K562 (cell line): Measurements from ENCODE around the gene KCNIP2. TPM values are rescaled to one million over a fixed set of nuclear protein-coding genes. Genes with fewer than 3 reads are reported as not detected.

Experiments used
- ATAC-seq: fragments of 200-7000 bp; cut with Tn5 transposase; 3 replicates; pipeline ENCODE4 v1.9.1; 2020; ENCODE audit warnings: moderate library complexity
- BruUV-seq: library from RNA; stranded (reverse); fragments of 400-500 nt; replicated peaks from 2 replicates; lab custom pipeline; 2021; lab: Mats Ljungman, UMichigan
- CTCF ChIA-PET: fragments of 300-600 bp; formaldehyde crosslinking; extraction: SDS; loops from one replicate; lab custom pipeline; 2021; ENCODE audit warnings: low intra/inter-chr PET ratio; lab: Yijun Ruan, JAX
- POLR2A ChIA-PET: fragments of 300-600, 350-650 bp; sonication (Branson Sonifier 250); formaldehyde crosslinking; extraction: SDS; loops from one replicate; lab custom pipeline; 2021; ENCODE audit warnings: antibody characterized with exemption, inconsistent platforms; lab: Yijun Ruan, JAX
- DNase-seq, 4 experiments: peaks; one replicate each; pipeline versions ENCODE4 v3.0.0 to v3.0.0-alpha.2; 2011 to 2018; ENCODE audit warnings: low spot score in 3 of 4, mixed read lengths in 3 of 4; ENCODE audit errors: extremely low read depth in 1 of 4
- FAIRE-seq: peaks from 2 replicates; lab custom pipeline; 2011; peaks lifted over from hg19 to GRCh38; lab: Jason Lieb, UNC
- H2AFZ ChIP-seq: 2 replicates; pipeline ENCODE4 v1.6.0; 2011; ENCODE audit warnings: low read depth, low read length, control low read depth, inconsistent platforms
- H3K27ac ChIP-seq: fragments of 200-600 bp; 3 replicates; pipeline ENCODE4 v1.8.0; 2011; ENCODE audit warnings: low read depth, mild to moderate bottlenecking, control low read depth, inconsistent platforms, low read length, moderate library complexity, mixed read lengths; ENCODE audit errors: extremely low read depth
- H3K27me3 ChIP-seq, 2 experiments: fragments of 300-600 bp in 1 of 2; 2 replicates in 1 of 2; 3 replicates in 1 of 2; pipeline versions ENCODE4 v1.6.0 to v1.8.0; 2011; ENCODE audit warnings: inconsistent platforms in 2 of 2, low read length in 2 of 2, mild to moderate bottlenecking in 1 of 2, mixed read lengths in 1 of 2, moderate library complexity in 1 of 2; ENCODE audit not compliant: control insufficient read depth in 2 of 2, insufficient read depth in 2 of 2
- H3K36me3 ChIP-seq: fragments of 300-600 bp; 3 replicates; pipeline ENCODE4 v1.8.0; 2011; ENCODE audit warnings: mild to moderate bottlenecking, low read length, inconsistent platforms; ENCODE audit not compliant: control insufficient read depth, insufficient read depth
- H3K4me1 ChIP-seq, 2 experiments: fragments of 200-600 bp in 1 of 2; replicated peaks in 1 of 2; 2 replicates in 1 of 2; 3 replicates in 1 of 2; pipeline versions ENCODE4 v1.5.1 to v1.8.0; 2011; ENCODE audit warnings: inconsistent platforms in 2 of 2, low read length in 2 of 2, mild to moderate bottlenecking in 1 of 2, mixed read lengths in 1 of 2, moderate library complexity in 1 of 2; ENCODE audit not compliant: control insufficient read depth in 2 of 2, insufficient read depth in 2 of 2
- H3K4me2 ChIP-seq: 2 replicates; pipeline ENCODE4 v1.6.1; 2011; ENCODE audit warnings: low read length, control low read depth, inconsistent platforms, mixed read lengths; ENCODE audit not compliant: insufficient read depth
- H3K4me3 ChIP-seq: fragments of 200-600 bp; sonication (generic), shearing (Covaris generic); 2 replicates; pipeline ENCODE4 v1.5.1; 2016; ENCODE audit warnings: control low read depth, inconsistent platforms
- H3K79me2 ChIP-seq: fragments of 200-600 bp; 3 replicates; pipeline ENCODE4 v1.8.0; 2011; ENCODE audit warnings: low read length, inconsistent platforms; ENCODE audit not compliant: control insufficient read depth, insufficient read depth
- H3K9ac ChIP-seq, 2 experiments: 2 replicates each; pipeline versions ENCODE4 v1.6.0 to v1.6.1; 2011; ENCODE audit warnings: low read depth in 2 of 2, low read length in 2 of 2, control low read depth in 1 of 2, inconsistent platforms in 1 of 2, mild to moderate bottlenecking in 1 of 2, mixed read lengths in 1 of 2; ENCODE audit not compliant: insufficient read depth in 1 of 2
- H3K9me1 ChIP-seq: one replicate; pipeline ENCODE4 v1.6.0; 2011; ENCODE audit warnings: inconsistent platforms, mild to moderate bottlenecking, low read length, moderate library complexity; ENCODE audit not compliant: control insufficient read depth, insufficient read depth
- H3K9me3 ChIP-seq: replicated peaks from 2 replicates; pipeline ENCODE4 v1.5.1; 2011; ENCODE audit warnings: low read depth, low read length, inconsistent platforms; ENCODE audit not compliant: control insufficient read depth, insufficient read depth
- H4K20me1 ChIP-seq: replicated peaks from 2 replicates; pipeline ENCODE4 v1.6.1; 2011; ENCODE audit warnings: low read length, inconsistent platforms, mixed read lengths; ENCODE audit not compliant: control insufficient read depth, insufficient read depth
- ATF2 ChIP-seq: sonication (generic); formaldehyde crosslinking; IDR thresholded peaks from 2 replicates; pipeline ENCODE4 v1.8.1; 2022; ENCODE audit warnings: missing genetic modification reagents
- CBFA2T2 ChIP-seq: fragments of 450-650 bp; conservative IDR thresholded peaks from 2 replicates; pipeline ENCODE4 v1.6.1; 2017; ENCODE audit warnings: mild to moderate bottlenecking
- MCM3 ChIP-seq: fragments of 450-650 bp; IDR thresholded peaks from 2 replicates; pipeline ENCODE4 v1.6.1; 2016
- RUNX1 ChIP-seq: sonication (generic); IDR thresholded peaks from 2 replicates; pipeline ENCODE4 v1.6.1; 2016; ENCODE audit warnings: antibody characterized with exemption, low read depth
- SMARCE1 ChIP-seq: fragments of 450-650 bp; IDR thresholded peaks from 2 replicates; pipeline ENCODE4 v1.7.1; 2016; ENCODE audit warnings: mild to moderate bottlenecking
- ZNF518B ChIP-seq: fragments of 250-450 bp; sonication (Bioruptor Pico); IDR thresholded peaks from 2 replicates; pipeline ENCODE4 v1.5.0; 2021; ENCODE audit warnings: mild to moderate bottlenecking, moderate library complexity
- WGBS: fragments of 100-300 bp; shearing (Covaris generic); methylation state at CpG from one replicate; pipeline ENCODE4 v1.1.6; 2016; ENCODE audit warnings: low coverage, mixed read lengths; ENCODE audit not compliant: insufficient coverage; ENCODE audit errors: missing lambda C conversion rate; 5-methylcytosine and 5-hydroxymethylcytosine counted together
- in situ Hi-C: fragments of 300-500 bp; cut with MboI; formaldehyde crosslinking; loops from 4 replicates; pipeline ENCODE4 v1.15.0; 2018; ENCODE audit warnings: inconsistent platforms, mixed read lengths
- intact Hi-C: fragments of 100-400 bp; cut with micrococcal nuclease; formaldehyde crosslinking; loops from 2 replicates; pipeline ENCODE4 v1.14.2; 2022
- polyA plus RNA-seq, 8 experiments: library from polyadenylated mRNA; depleted of rRNA in 4 of 8; stranded (reverse) in 5 of 8; unstranded in 3 of 8; fragments of >200 nt; fragmentation: Nextera tagmentation in 2 of 8; fragmentation: Illumina TruSeq in 1 of 8; extraction: Ambion mirVana in 2 of 8; extraction: Trizol in 1 of 8; gene quantifications; 2 replicates each; pipeline versions ENCODE4 v1.2.1 to v1.2.3, GENCODE V29; 2011 to 2014; ENCODE audit warnings: inconsistent platforms in 1 of 8, missing spikeins in 1 of 8
- total RNA-seq, 7 experiments: library from RNA; depleted of rRNA in 6 of 7; stranded (reverse); fragments of >200 nt in 6 of 7; fragmentation: Illumina TruSeq in 2 of 7; extraction: Trizol in 2 of 7; gene quantifications; 2 replicates each; pipeline versions ENCODE4 v1.2.1 to v1.2.3, GENCODE V29; 2011 to 2021; ENCODE audit warnings: low replicate concordance in 1 of 7

Gene KCNIP2
- total and polyA plus RNA-seq, 9 of the 15 experiments (the other 6 are each of a cell fraction or from before 2014, with no cell fraction given), result 2.5 to 7.6 (median 4.1) TPM

- no peak for TF ChIP-seq ATF2
- no peak for TF ChIP-seq MCM3
- TF ChIP-seq SMARCE1, result no peak
- no peak for TF ChIP-seq RUNX1
These were observed 57.8 kb downstream of the KCNIP2 start (continued) for GRCh38 chr10:101785801-101786200.

- in situ Hi-C loops (loop anchor here (5.0 kb wide), 1 partner anchor 177 kb away; no protein-coding TSS in a partner anchor), intact Hi-C loops (loop anchor here (5.0 kb wide), 2 partner anchors 288 to 572 kb away; no protein-coding TSS in a partner anchor)
- H3K9me3 ChIP-seq, result no peaks in the 10 kb centered on the region
- H3K9ac ChIP-seq, result no peak overlapping the region
- DNase-seq, result no peak
- H3K4me2 ChIP-seq, result peak overlapping the region; percentile 81
- ATAC-seq, result no peak
- CTCF ChIA-PET, result no interaction called here
- H3K4me1 ChIP-seq, result peaks cover 10 to 31% of the 10 kb centered on the region in 2 experiments; a peak in 4 of 5 replicates
- no TSS peak for BruUV-seq
- H4K20me1 ChIP-seq, result peaks cover 8% of the 10 kb centered on the region; the same call in 1 of the 2 replicates
- peaks cover 65% of the 10 kb centered on the region for H3K36me3 ChIP-seq
- no peaks in the 10 kb centered on the region for H3K27me3 ChIP-seq
- H3K27ac ChIP-seq, result no peak overlapping the region; the same call in 2 of the 3 replicates
- no peak overlapping the region for H2AFZ ChIP-seq
- no peak overlapping the region for H3K4me3 ChIP-seq
- WGBS, result 45% methylated on average over 1 of the region's 2 CpGs
- H3K9me1 ChIP-seq, result no peaks in the 10 kb centered on the region
- H3K79me2 ChIP-seq, result peaks cover 21% of the 10 kb centered on the region
- TF ChIP-seq CBFA2T2 (0 out of 2 replicates have a peak, but pooled peaks have one; percentile 4), ZNF518B (CRISPR knock-in tag) (no peak)
- no peak for FAIRE-seq
- POLR2A ChIA-PET, result interaction anchor here (1.5 to 3.2 kb wide), 6 partner anchors 11 to 182 kb away, joined by 3 to 34 read pairs (median 4); no protein-coding TSS in a partner anchor
These were observed 59.0 kb downstream of the KCNIP2 start for GRCh38 chr10:101784558-101784957.
